Measurements from ENCODE around the gene RACK1.

- no peak for TF ChIP-seq HNF4G (IDR thresholded peaks at IDR 0.05; ENCODE audit: borderline replicate concordance, low read depth, low read length)
- TF ChIP-seq HNF4G (CRISPR knock-in tag; IDR thresholded peaks at IDR 0.05; ENCODE audit: borderline replicate concordance, low read depth), result no peak
- no peak for TF ChIP-seq EP300 (IDR thresholded peaks at IDR 0.05; ENCODE audit: low read depth in 2 of 2, low read length in 2 of 2)
- no peak for TF ChIP-seq EP300 (CRISPR knock-in tag; IDR thresholded peaks at IDR 0.05; ENCODE audit: borderline replicate concordance)
- 0 out of 2 replicates have a peak, but pooled peaks have one; percentile 24 for TF ChIP-seq THAP11 (CRISPR knock-in tag; IDR thresholded peaks at IDR 0.05)
- TF ChIP-seq SALL2 (CRISPR knock-in tag; IDR thresholded peaks at IDR 0.05), result no peak
- TF ChIP-seq ZNF777 (CRISPR knock-in tag; IDR thresholded peaks at IDR 0.05), result no peak
- TF ChIP-seq ZNF768 (CRISPR knock-in tag; IDR thresholded peaks at IDR 0.05), result no peak
- 0 out of 2 replicates have a peak, but pooled peaks have one; percentile 17 for TF ChIP-seq ARID3A (IDR thresholded peaks at IDR 0.05; ENCODE audit: low read depth, low read length)
- no peak for TF ChIP-seq THRA (CRISPR knock-in tag; IDR thresholded peaks at IDR 0.05; ENCODE audit: borderline replicate concordance)
- TF ChIP-seq ZNF263 (CRISPR knock-in tag; IDR thresholded peaks at IDR 0.05), result no peak
- TF ChIP-seq EHMT2 (IDR thresholded peaks at IDR 0.05; ENCODE audit: borderline replicate concordance, low read depth, low read length), result no peak
- no peak for TF ChIP-seq NFE2L1 (CRISPR knock-in tag; IDR thresholded peaks at IDR 0.05; ENCODE audit: borderline replicate concordance)
- TF ChIP-seq KMT2B (CRISPR knock-in tag; IDR thresholded peaks at IDR 0.05), result no peak
Measured at GRCh38 chr5:181241393-181241975, 2.2 kb downstream of the RACK1 start.

Data from HepG2 (cell line).